ENCODE data around the gene HELZ. TPM values are rescaled to one million over a fixed set of nuclear protein-coding genes. Genes with fewer than 3 reads are reported as not detected.

The HELZ gene
- total RNA-seq, 1 donor from 2014 or later, result 63.5 TPM

DNA sequence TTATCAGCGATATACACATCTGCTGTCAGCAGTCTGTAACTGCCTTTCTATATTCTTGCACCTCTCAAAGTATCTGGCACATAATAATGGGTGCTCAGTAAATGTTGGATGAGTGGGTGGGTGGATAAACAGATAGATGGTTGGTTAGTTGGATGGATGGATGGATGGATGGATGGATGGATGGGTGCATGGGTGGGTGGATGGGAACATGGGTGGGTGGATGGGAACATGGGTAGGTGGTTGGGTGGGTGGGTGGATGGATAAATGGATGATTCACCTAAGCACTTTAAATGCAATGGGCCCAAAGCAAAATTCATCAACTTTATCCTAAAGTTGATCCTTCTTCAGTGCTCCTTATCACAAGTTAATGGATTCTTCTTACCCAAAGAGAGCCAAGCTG lies 48.6 kb downstream of the HELZ start:
- TF ChIP-seq, protein P1, sequence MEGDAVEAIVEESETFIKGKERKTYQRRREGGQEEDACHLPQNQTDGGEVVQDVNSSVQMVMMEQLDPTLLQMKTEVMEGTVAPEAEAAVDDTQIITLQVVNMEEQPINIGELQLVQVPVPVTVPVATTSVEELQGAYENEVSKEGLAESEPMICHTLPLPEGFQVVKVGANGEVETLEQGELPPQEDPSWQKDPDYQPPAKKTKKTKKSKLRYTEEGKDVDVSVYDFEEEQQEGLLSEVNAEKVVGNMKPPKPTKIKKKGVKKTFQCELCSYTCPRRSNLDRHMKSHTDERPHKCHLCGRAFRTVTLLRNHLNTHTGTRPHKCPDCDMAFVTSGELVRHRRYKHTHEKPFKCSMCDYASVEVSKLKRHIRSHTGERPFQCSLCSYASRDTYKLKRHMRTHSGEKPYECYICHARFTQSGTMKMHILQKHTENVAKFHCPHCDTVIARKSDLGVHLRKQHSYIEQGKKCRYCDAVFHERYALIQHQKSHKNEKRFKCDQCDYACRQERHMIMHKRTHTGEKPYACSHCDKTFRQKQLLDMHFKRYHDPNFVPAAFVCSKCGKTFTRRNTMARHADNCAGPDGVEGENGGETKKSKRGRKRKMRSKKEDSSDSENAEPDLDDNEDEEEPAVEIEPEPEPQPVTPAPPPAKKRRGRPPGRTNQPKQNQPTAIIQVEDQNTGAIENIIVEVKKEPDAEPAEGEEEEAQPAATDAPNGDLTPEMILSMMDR (IDR thresholded peaks at IDR 0.05), result no peak
- H3K27ac Mint-ChIP-seq (ENCODE audit: unreplicated experiment), result no peak overlapping the region
- H3K4me3 Mint-ChIP-seq (ENCODE audit: unreplicated experiment), result no peak overlapping the region
- H3K9me3 Mint-ChIP-seq (ENCODE audit: unreplicated experiment), result no peaks in the 10 kb centered on the region
- peaks cover 16% of the 10 kb centered on the region for H3K4me1 Mint-ChIP-seq (ENCODE audit: unreplicated experiment)
- H3K27me3 Mint-ChIP-seq (ENCODE audit: unreplicated experiment), result no peaks in the 10 kb centered on the region
- DNase-seq (ENCODE audit: extremely low spot score, unreplicated experiment), result no peak
- H3K36me3 Mint-ChIP-seq (ENCODE audit: unreplicated experiment), result peaks cover 35% of the 10 kb centered on the region

DNA sequence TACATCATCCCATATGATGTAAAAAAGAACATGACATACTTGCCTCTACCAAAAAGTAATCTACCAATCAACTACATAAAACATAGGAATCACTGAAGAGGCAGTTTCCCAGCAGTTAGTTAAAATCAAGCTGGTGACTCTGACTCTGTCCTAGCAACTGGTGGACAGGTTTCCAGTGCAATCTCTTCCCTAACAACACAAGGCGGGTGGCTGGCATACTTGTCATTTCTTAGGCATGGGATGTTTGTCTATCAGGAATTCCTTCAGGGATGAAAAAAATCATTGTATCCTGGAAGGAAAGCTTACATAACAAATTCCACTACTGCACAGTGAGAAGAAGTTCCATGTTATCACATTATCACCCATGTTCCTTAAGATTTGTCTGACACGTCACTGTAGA lies 50.9 kb downstream of the HELZ start:
- no peak for DNase-seq (ENCODE audit: extremely low spot score, unreplicated experiment)
- H3K4me3 Mint-ChIP-seq (ENCODE audit: unreplicated experiment), result no peak overlapping the region
- H3K9me3 Mint-ChIP-seq (ENCODE audit: unreplicated experiment), result no peaks in the 10 kb centered on the region
- H3K27ac Mint-ChIP-seq (ENCODE audit: unreplicated experiment), result peak overlapping the region; percentile 90
- TF ChIP-seq, protein P1 (IDR thresholded peaks at IDR 0.05), result no peak
- H3K4me1 Mint-ChIP-seq (ENCODE audit: unreplicated experiment), result peaks cover 16% of the 10 kb centered on the region
- no peaks in the 10 kb centered on the region for H3K27me3 Mint-ChIP-seq (ENCODE audit: unreplicated experiment)
- peaks cover 32% of the 10 kb centered on the region for H3K36me3 Mint-ChIP-seq (ENCODE audit: unreplicated experiment)

DNA sequence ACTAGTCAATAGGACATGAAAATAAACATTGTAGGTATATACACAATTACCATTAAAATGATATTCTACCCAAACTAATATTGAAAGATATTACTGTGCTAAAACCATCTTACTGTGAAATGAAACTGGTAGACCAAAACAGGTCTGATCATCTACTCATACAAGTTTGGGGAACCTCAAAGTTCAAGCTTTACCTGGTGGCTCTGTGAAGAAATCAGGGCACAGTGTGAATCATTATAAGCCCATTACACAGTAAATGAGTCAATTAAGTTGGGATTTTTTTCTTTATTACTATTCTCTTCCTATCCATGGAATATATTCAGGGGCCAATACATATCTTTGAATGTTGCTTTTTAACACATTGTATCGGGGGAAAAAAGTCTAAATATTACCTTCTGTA lies 57.1 kb downstream of the HELZ start:
- DNase-seq (ENCODE audit: extremely low spot score, unreplicated experiment), result no peak
- H3K27me3 Mint-ChIP-seq (ENCODE audit: unreplicated experiment), result no peaks in the 10 kb centered on the region
- TF ChIP-seq, protein P1 (IDR thresholded peaks at IDR 0.05), result no peak
- H3K36me3 Mint-ChIP-seq (ENCODE audit: unreplicated experiment), result peaks cover 31% of the 10 kb centered on the region
- H3K4me1 Mint-ChIP-seq (ENCODE audit: unreplicated experiment), result peaks cover 3% of the 10 kb centered on the region
- no peak overlapping the region for H3K4me3 Mint-ChIP-seq (ENCODE audit: unreplicated experiment)
- no peaks in the 10 kb centered on the region for H3K9me3 Mint-ChIP-seq (ENCODE audit: unreplicated experiment)
- no peak overlapping the region for H3K27ac Mint-ChIP-seq (ENCODE audit: unreplicated experiment)

DNA sequence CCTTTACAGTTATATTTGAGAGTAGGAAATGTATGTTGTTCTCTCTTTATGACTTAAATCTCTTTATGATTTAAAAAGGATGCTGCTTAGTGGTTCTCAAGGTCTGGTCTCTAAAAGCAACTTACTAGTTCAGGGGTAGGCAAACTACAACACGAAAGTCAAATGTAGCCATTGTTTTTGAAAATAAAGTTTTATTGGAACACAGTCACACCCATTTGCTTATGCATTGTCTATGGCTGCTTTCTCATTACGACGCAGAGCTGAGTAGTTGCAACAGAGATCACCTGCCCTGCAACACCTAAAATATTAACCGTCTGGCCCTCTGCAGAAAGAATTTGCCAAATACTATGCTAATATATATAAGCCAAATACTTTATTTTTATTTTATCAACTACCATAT lies 58.2 kb downstream of the HELZ start:
- no peak overlapping the region for H3K4me3 Mint-ChIP-seq (ENCODE audit: unreplicated experiment)
- DNase-seq (ENCODE audit: extremely low spot score, unreplicated experiment), result no peak
- H3K27me3 Mint-ChIP-seq (ENCODE audit: unreplicated experiment), result no peaks in the 10 kb centered on the region
- H3K4me1 Mint-ChIP-seq (ENCODE audit: unreplicated experiment), result peaks cover 1% of the 10 kb centered on the region
- TF ChIP-seq, protein P1 (IDR thresholded peaks at IDR 0.05), result no peak
- H3K9me3 Mint-ChIP-seq (ENCODE audit: unreplicated experiment), result no peaks in the 10 kb centered on the region
- H3K36me3 Mint-ChIP-seq (ENCODE audit: unreplicated experiment), result peaks cover 31% of the 10 kb centered on the region
- H3K27ac Mint-ChIP-seq (ENCODE audit: unreplicated experiment), result no peak overlapping the region

DNA sequence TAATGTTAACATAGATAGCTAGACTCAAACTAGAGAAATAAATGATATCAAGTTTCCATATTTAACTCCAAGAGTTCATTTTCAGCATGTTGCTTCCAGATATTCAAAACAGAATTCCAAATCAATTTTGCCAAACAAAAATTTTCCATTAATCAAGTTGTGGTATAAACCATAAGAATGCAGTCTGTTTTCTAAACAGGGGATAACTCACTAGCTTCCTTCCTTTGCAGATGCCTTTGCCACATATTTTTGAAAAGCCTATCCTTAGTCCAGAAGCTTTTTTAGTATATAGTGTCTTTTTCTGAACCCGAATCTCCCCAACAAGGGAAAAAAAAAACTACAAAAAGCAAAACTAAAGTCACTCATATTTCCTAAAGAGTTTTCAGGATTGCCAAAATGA lies 61.5 kb downstream of the HELZ start:
- Mint-ChIP-seq H3K4me3 (ENCODE audit: unreplicated experiment) (no peak overlapping the region), H3K36me3 (ENCODE audit: unreplicated experiment) (peaks cover 27% of the 10 kb centered on the region), H3K9me3 (ENCODE audit: unreplicated experiment) (no peaks in the 10 kb centered on the region), H3K4me1 (ENCODE audit: unreplicated experiment) (peaks cover 3% of the 10 kb centered on the region), H3K27ac (ENCODE audit: unreplicated experiment) (no peak overlapping the region), H3K27me3 (ENCODE audit: unreplicated experiment) (no peaks in the 10 kb centered on the region)
- TF ChIP-seq, protein P1 (IDR thresholded peaks at IDR 0.05), result no peak
- no peak for DNase-seq (ENCODE audit: extremely low spot score, unreplicated experiment)

Data from osteocyte (in vitro differentiated cells).